Activated CD8-positive, alpha-beta memory T cell treated with anti-CD3 and anti-CD28 coated beads for 4 hours (primary cell): ENCODE measurements around the gene GRIK1.
"Not testable (repeated sequence)": the region's sequence is repeated elsewhere in the genome, so short reads cannot be mapped to it uniquely, and the experiment has no call there.

ENCODE experiments used
- DNase-seq, 2 donors: peaks; one replicate each; pipeline ENCODE4 v3.0.0-alpha.2; 2020; ENCODE audit warnings: low read depth in 2 of 2

GRIK1 gene

DNA sequence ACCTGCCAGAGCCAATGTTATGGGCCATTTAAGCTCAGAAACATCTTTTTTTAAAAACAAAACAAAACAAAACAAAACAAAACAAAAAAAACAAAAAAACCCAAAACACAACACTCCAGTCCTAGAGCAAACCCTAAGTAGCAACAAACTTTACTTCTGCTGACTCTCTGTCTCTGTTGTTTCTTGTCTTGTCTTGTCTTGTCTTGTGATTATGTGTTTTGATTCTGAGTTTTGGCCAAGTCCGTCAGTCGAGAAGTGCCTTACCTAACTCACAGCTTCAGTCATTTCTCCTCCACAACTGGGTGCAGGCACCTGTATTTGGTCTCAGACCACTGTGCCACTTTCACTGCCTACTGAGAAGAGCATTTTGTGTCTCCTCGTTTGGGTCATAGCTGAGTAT is 333.2 kb downstream of the GRIK1 start:
- no peak for DNase-seq

- not testable (repeated sequence) for DNase-seq
Observed at GRCh38 chr21:29605219-29605618, 334.6 kb downstream of the GRIK1 start.

DNA sequence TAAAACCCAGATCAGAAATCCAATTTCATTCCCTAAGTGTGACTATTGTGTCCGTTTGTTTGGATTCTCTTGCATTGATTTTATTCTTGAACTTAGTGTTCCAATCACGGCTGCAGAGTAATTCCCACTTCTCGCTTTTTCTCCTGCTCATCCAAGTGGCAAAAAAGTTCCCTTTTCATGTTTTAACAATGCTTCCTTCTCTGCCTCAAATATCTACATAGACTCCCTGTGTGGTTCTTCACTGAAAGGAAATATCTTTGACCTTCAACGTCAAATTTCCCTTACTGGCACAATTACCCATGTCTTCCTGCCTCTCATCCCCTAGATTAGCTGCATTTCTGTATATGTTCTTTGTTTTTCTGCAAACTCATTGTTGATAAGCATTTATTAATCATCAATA is 335.7 kb downstream of the GRIK1 start:
- DNase-seq = no peak

DNA sequence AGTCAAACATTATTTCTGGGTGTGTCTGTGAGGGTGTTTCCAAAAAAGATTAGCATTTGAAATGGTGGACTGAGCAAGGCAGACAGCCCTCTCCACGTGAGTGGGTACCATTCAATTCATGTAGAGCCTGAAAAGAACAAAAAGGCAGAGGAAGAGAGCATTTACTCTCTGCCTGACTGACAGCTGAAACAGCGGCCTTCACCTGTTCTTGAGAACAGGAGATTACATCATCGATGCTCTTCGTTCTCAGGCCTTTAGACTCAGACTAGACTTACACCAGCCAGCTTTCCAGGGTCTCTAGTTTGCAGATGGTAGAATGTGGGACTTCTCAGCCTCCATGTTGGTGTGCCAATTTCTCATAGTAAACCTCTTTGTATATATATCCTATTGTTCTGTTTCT is 338.7 kb downstream of the GRIK1 start:
- no peak for DNase-seq

- DNase-seq = no peak
Observed at GRCh38 chr21:29586696-29587095, 353.1 kb downstream of the GRIK1 start.

DNA sequence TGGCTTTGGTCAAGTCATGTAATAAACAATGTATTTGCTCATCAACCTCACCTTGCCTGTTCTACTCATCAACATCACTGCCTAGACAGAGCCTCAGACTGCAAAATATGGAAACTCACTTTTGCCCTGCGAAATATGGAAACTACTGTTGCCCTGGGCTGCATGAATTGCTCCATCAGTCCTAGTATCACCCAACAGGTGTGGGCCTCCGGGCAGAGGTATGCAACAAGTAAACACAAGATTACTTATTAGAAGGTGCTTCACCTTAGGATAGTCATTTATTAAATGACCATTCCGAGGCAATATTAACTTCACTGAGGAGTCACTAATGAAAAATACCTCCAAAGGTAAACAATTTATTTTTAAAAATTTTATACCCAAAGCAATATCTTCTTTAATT is 354.3 kb downstream of the GRIK1 start:
- DNase-seq = no peak

DNA sequence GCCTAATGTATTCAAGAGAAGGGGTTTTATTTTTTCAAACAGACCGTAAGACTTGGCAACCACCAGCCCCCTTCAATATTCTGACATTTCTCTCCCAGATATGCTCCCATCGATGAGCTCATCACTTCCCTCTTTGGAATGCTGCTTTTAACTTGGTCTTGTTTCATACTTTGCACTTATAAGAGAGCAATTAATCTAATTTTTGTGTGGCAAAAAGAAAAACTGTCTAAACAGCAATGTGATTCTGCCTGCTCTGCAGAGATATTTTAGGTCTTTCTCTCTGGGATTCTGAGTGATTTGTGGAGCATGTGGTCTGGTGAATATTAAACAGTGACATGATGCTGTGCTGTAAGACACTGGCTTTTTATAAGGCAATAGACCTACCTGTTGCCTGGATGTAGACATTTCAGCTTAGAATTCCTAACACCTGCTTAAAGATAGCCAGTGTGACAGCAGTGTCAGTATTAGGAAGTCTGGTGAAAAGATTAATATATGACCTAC is 356.3 kb downstream of the GRIK1 start:
- DNase-seq = no peak

GRCh38 chr21:29582855-29583254 is 356.9 kb downstream of the GRIK1 start:
- no peak for DNase-seq

- DNase-seq = no peak
Observed at GRCh38 chr21:29581393-29581792, 358.4 kb downstream of the GRIK1 start.

DNA sequence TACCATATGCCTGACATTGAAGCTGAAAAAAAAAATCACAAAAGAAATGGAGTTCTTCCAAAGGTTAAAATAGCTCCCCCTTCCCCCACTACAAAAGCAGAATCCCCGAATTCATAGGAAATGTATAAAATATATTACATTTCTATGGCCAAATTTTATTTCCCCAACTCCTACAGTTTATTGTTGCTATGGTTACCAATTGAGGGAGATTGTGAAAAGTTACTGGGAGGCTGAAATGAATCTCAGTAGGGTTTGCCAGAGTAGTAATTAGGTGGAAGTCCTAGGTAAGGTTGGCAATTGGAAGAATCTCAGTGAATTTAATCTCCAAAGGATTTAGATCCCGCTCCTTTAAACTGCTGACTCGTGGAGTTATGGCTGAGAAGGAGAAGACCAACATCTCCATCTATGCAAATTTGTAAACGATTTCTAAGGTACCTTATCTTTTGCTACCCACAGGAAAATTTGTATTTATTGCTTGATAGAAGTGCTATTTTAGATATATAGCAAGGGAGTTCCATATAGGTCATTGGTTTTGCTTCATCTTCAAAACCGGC is 359.0 kb downstream of the GRIK1 start:
- DNase-seq = no peak

DNA sequence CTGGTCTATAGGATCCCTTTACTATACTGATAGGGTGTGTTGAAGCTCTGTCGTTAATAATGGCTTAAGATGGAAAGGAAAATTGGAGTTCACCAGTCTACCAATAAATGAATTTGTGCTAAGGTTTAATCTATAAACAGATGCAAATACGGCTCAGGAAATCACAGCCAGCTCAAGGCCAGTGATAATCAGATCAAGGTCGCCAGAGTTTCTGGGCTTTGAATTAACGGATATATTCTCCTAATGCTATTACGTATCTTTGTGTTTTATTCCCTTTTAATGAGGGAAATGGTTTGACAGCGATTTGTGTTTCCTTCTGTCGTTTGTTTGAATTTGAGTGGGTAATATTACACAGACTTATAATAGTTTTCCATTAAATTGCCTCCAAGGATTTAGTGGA is 361.5 kb downstream of the GRIK1 start:
- no peak for DNase-seq

DNA sequence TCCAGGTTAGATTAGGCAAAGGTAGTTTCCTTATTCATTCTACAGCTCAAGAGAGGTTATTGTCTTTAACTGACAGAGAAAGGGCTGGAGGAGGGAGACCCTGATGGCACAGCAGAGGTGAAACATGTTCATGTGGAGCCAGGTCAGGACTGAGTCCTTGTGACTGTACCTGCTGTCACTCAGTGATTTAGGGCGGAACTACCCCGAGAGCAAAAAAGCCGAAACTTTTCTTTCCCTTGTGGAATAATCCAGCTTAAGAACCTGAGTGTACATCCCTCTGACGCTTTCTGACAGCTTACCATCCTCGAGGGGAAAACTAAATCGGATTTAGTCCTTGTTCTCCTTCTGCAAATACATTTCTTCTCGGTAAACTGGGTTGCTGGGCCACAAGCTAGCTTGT is 367.8 kb downstream of the GRIK1 start:
- DNase-seq = no peak

GRCh38 chr21:29568020-29568697 is 371.6 kb downstream of the GRIK1 start:
- DNase-seq = no peak

GRCh38 chr21:29557931-29558725 is 381.7 kb downstream of the GRIK1 start:
- no peak for DNase-seq

DNA sequence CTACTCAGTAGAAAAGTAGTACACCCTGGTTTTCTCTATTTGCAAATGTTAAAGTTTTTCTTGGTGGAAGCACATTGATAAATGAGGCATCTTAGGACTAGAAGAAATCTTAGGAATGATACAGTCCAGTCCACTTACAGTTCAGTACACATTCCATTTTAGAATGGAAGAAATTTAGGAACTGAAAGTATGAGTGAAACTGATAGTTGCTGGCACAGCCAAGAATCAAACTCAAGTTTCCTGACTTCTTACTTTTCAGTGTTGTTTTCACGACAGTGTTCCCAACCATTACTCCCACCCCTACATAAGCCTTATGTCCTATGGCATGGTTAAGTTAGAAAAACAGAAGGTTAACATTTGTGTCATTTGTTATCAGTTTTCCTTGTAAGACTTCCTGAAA is 382.6 kb downstream of the GRIK1 start:
- DNase-seq = no peak

DNA sequence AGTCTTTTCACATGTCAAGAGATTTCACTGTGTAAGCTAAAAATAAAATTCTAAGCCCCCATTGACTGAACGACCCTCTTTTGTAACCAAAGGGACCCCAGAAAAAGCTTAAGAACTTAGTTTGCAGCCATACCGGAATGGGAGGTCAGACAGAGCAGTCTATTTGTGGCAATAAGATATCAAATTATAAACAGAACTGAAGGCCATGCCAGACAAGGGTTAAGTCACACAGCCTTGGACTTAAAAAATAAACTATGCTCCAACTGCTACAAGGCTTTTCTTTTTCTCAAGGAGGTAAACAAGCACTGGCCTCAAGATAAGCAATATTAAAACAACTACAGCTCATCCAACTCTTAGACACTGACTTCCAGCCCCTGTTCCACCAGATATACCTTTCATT is 384.2 kb downstream of the GRIK1 start:
- no peak for DNase-seq

DNA sequence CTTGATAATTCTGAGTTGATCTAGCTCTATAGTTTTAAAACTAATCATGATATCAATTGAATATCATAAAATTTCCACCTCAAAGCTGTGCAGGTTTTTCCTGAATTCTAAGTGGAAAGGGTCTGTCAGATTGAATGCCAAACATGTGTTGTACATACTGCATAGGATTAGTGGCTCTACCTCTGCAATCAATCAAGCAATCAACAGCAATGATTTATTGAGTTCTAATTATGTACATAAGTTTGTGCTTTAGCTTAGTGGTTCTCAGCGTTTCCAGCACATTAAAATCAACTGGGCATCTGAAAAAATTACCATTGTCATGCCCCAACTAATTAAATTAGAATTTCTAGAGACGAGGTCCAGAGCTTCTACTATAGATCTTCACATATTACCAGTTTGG is 389.6 kb downstream of the GRIK1 start:
- DNase-seq = no peak

GRCh38 chr21:29549614-29550013 is 390.2 kb downstream of the GRIK1 start:
- no peak for DNase-seq

- no peak for DNase-seq
Observed at GRCh38 chr21:29547998-29548397, 391.8 kb downstream of the GRIK1 start.

- DNase-seq = no peak
Observed at GRCh38 chr21:29546071-29546470, 393.7 kb downstream of the GRIK1 start.

- DNase-seq = no peak
Observed at GRCh38 chr21:29540289-29540688, 399.5 kb downstream of the GRIK1 start.

- no peak for DNase-seq
Observed at GRCh38 chr21:29538115-29538514, 401.7 kb downstream of the GRIK1 start.

GRCh38 chr21:29534448-29534847 is 405.3 kb downstream of the GRIK1 start:
- DNase-seq = no peak
